Thoracic aorta (tissue), 2 donors: Measurements from ENCODE around the gene NBPF4. TPM values are rescaled to one million over a fixed set of nuclear protein-coding genes. Genes with fewer than 3 reads are reported as not detected.

ENCODE experiments used
- ATAC-seq: fragments of 150-250 bp; one replicate; pipeline ENCODE4 v1.8.0; 2017; ENCODE audit warnings: low read depth; ENCODE audit not compliant: insufficient number of reproducible peaks, low FRiP score
- DNase-seq: peaks from one replicate; pipeline ENCODE4 v3.0.0-alpha.2; 2020; ENCODE audit warnings: low spot score
- H3K27ac ChIP-seq, 2 donors: fragments of 200-600 bp; sonication (generic); 1 replicate in 1 of 2; 2 replicates in 1 of 2; pipeline ENCODE4 v1.5.1; 2016; ENCODE audit warnings: mild to moderate bottlenecking in 2 of 2, moderate library complexity in 2 of 2
- H3K27me3 ChIP-seq: fragments of 200-600 bp; sonication (generic); replicated peaks from 2 replicates; pipeline ENCODE4 v1.6.0; 2016; ENCODE audit warnings: mild to moderate bottlenecking; ENCODE audit not compliant: insufficient read depth
- H3K36me3 ChIP-seq: fragments of 200-600 bp; sonication (generic); one replicate; pipeline ENCODE4 v1.5.1; 2016
- H3K4me1 ChIP-seq, 2 donors: fragments of 200-600 bp; sonication (generic); 1 replicate in 1 of 2; 2 replicates in 1 of 2; pipeline versions ENCODE4 v1.5.1 to v1.6.0; 2016; ENCODE audit warnings: low read depth in 2 of 2, mild to moderate bottlenecking in 1 of 2; ENCODE audit not compliant: control insufficient read depth in 1 of 2
- H3K4me3 ChIP-seq: fragments of 200-600 bp; sonication (generic); 2 replicates; pipeline ENCODE4 v1.5.1; 2016; ENCODE audit warnings: mild to moderate bottlenecking
- H3K9me3 ChIP-seq: fragments of 200-600 bp; sonication (generic); 2 replicates; pipeline ENCODE4 v1.5.1; 2016
- CTCF ChIP-seq: fragments of 200-600 bp; sonication (generic); IDR thresholded peaks from one replicate; pipeline ENCODE4 v1.5.1; 2019; ENCODE audit warnings: antibody characterized with exemption
- total RNA-seq, 2 donors: library from RNA; depleted of rRNA; stranded (reverse); fragments of >200 nt; gene quantifications; one replicate each; pipeline versions ENCODE4 v1.1.0 to v1.2.3, GENCODE V29; 2016

NBPF4 gene
- total RNA-seq, 2 donors from 2014 or later = not detected

GRCh38 chr1:108179018-108179417, 64.9 kb downstream of the NBPF4 start:
- ATAC-seq (no peak), DNase-seq (no peak)
- H3K4me1 ChIP-seq = peaks cover 11% of the 10 kb centered on the region in 2 donors
- H3K9me3 ChIP-seq = peaks cover 3% of the 10 kb centered on the region
- peaks cover 41% of the 10 kb centered on the region for H3K36me3 ChIP-seq
- H3K4me3 ChIP-seq = no peak overlapping the region
- no peak for TF ChIP-seq CTCF
- H3K27ac ChIP-seq = no peak overlapping the region
- no peaks in the 10 kb centered on the region for H3K27me3 ChIP-seq

Other genes starting within 250 kb of the NBPF4 start
- gene SLC25A24, start 43.7 kb downstream of the NBPF4 start, total RNA-seq = 10 to 100 TPM; 25.9 to 26.0 TPM
- not detected for gene NBPF6, start 206.3 kb upstream of the NBPF4 start, total RNA-seq